Breast epithelium (tissue), 4 donors: ENCODE results near the gene MMP8. TPM values are rescaled to one million over a fixed set of nuclear protein-coding genes. Genes with fewer than 3 reads are reported as not detected.
"Not testable (repeated sequence)": the region's sequence is repeated elsewhere in the genome, so short reads cannot be mapped to it uniquely, and the experiment has no call there.

Experiments used
- DNase-seq, 2 donors: peaks; one replicate each; pipeline ENCODE4 v3.0.0-alpha.2; 2019; ENCODE audit warnings: low spot score in 2 of 2
- H3K27ac ChIP-seq, 2 donors: fragments of 200-600 bp; sonication (generic) in 1 of 2; one replicate each; pipeline ENCODE4 v1.5.1; 2016 to 2019; ENCODE audit warnings: mild to moderate bottlenecking in 1 of 2
- H3K27me3 ChIP-seq, 2 donors: fragments of 200-600 bp; sonication (generic) in 1 of 2; one replicate each; pipeline versions ENCODE4 v1.5.1 to v1.6.0; 2017 to 2019; ENCODE audit warnings: control low read depth in 1 of 2, mild to moderate bottlenecking in 1 of 2
- H3K36me3 ChIP-seq: fragments of 200-600 bp; one replicate; pipeline ENCODE4 v1.5.1; 2019
- H3K4me1 ChIP-seq, 2 donors: fragments of 200-600 bp; sonication (generic); one replicate each; pipeline ENCODE4 v1.5.1; 2016 to 2019; ENCODE audit warnings: control low read depth in 1 of 2
- H3K4me3 ChIP-seq, 3 donors: fragments of 200-600 bp; sonication (generic); 1 replicate in 2 of 3; 2 replicates in 1 of 3; pipeline ENCODE4 v1.5.1; 2016 to 2019; ENCODE audit warnings: mild to moderate bottlenecking in 3 of 3, moderate library complexity in 2 of 3
- H3K9me3 ChIP-seq, 2 donors: fragments of 200-600 bp; sonication (generic) in 1 of 2; one replicate each; pipeline ENCODE4 v1.5.1; 2016 to 2019; ENCODE audit warnings: control low read depth in 1 of 2
- CTCF ChIP-seq, 3 donors: fragments of 450-650 bp; IDR thresholded peaks; one replicate each; pipeline ENCODE4 v1.5.1; 2016 to 2017; ENCODE audit warnings: antibody characterized with exemption in 3 of 3, mild to moderate bottlenecking in 3 of 3, moderate library complexity in 3 of 3
- POLR2A ChIP-seq: fragments of 450-650 bp; IDR thresholded peaks from one replicate; pipeline ENCODE4 v1.6.1; 2016; ENCODE audit warnings: antibody characterized with exemption, mild to moderate bottlenecking, moderate library complexity
- POLR2AphosphoS5 ChIP-seq, 3 donors: sonication (generic); formaldehyde crosslinking; IDR thresholded peaks; one replicate each; pipeline ENCODE4 v1.6.1; 2017; ENCODE audit warnings: antibody characterized with exemption in 3 of 3
- intact Hi-C: fragments of 100-400 bp; cut with DNase I; formaldehyde crosslinking; loops from one replicate; pipeline ENCODE4 v1.15.1; 2023; ENCODE audit warnings: low total_unique reads
- total RNA-seq, 3 donors: library from RNA; depleted of rRNA; stranded (reverse); fragments of >200 nt; gene quantifications; one replicate each; pipeline ENCODE4 v1.1.0, GENCODE V29; 2016

MMP8 gene
- total RNA-seq, 3 donors from 2014 or later: 0.33 to 2.3 TPM; not detected in 1

- DNase-seq: no peak
- H3K4me1 ChIP-seq: no peaks in the 10 kb centered on the region
- no peak for TF ChIP-seq CTCF (IDR thresholded peaks at IDR 0.05)
- TF ChIP-seq POLR2A: no peak
- TF ChIP-seq POLR2AphosphoS5 (IDR thresholded peaks at IDR 0.05): no peak
- H3K36me3 ChIP-seq: no peaks in the 10 kb centered on the region
- H3K27me3 ChIP-seq: no peaks in the 10 kb centered on the region
- H3K27ac ChIP-seq: no peak overlapping the region
- peaks cover 0 to 10% of the 10 kb centered on the region in 2 donors for H3K9me3 ChIP-seq
- H3K4me3 ChIP-seq: no peak overlapping the region
- intact Hi-C loops: no loop called here
Observed at GRCh38 chr11:102753267-102753666, 28.5 kb upstream of the MMP8 start.

- Histone ChIP-seq H3K27ac (no peak overlapping the region), H3K27me3 (no peaks in the 10 kb centered on the region), H3K36me3 (no peaks in the 10 kb centered on the region), H3K4me3 (no peak overlapping the region), H3K4me1 (no peaks in the 10 kb centered on the region), H3K9me3 (peaks cover 0 to 22% of the 10 kb centered on the region in 2 donors)
- TF ChIP-seq POLR2A (no peak), CTCF (IDR thresholded peaks at IDR 0.05) (no peak), POLR2AphosphoS5 (IDR thresholded peaks at IDR 0.05) (no peak)
- no peak for DNase-seq
- intact Hi-C loops: no loop called here
Observed at GRCh38 chr11:102751673-102752072, 26.9 kb upstream of the MMP8 start.

- no peaks in the 10 kb centered on the region for H3K36me3 ChIP-seq
- TF ChIP-seq POLR2AphosphoS5 (IDR thresholded peaks at IDR 0.05) (no peak), POLR2A (no peak), CTCF (IDR thresholded peaks at IDR 0.05) (no peak)
- peaks cover 0 to 22% of the 10 kb centered on the region in 2 donors for H3K9me3 ChIP-seq
- no peak overlapping the region for H3K4me3 ChIP-seq
- no peaks in the 10 kb centered on the region for H3K27me3 ChIP-seq
- intact Hi-C loops: no loop called here
- H3K27ac ChIP-seq: no peak overlapping the region
- no peak for DNase-seq
- no peaks in the 10 kb centered on the region for H3K4me1 ChIP-seq
Observed at GRCh38 chr11:102749101-102749722, 24.5 kb upstream of the MMP8 start.

GRCh38 chr11:102746746-102747578 lies 22.2 kb upstream of the MMP8 start:
- DNase-seq, H3K27me3 ChIP-seq, H3K4me3 ChIP-seq, H3K4me1 ChIP-seq, H3K27ac ChIP-seq, intact Hi-C loops, H3K36me3 ChIP-seq: not testable (repeated sequence)
- peaks cover 0 to 22% of the 10 kb centered on the region in 2 donors for H3K9me3 ChIP-seq

- no peak for DNase-seq
- H3K27me3 ChIP-seq: no peaks in the 10 kb centered on the region
- no peak overlapping the region for H3K4me3 ChIP-seq
- no peak overlapping the region for H3K27ac ChIP-seq
- H3K36me3 ChIP-seq: no peaks in the 10 kb centered on the region
- no peak for TF ChIP-seq POLR2AphosphoS5 (IDR thresholded peaks at IDR 0.05)
- no peak for TF ChIP-seq CTCF (IDR thresholded peaks at IDR 0.05)
- no peak for TF ChIP-seq POLR2A
- peaks cover 0 to 7% of the 10 kb centered on the region in 2 donors for H3K9me3 ChIP-seq
- intact Hi-C loops: no loop called here
- H3K4me1 ChIP-seq: no peaks in the 10 kb centered on the region
Observed at GRCh38 chr11:102734650-102735049, 9.9 kb upstream of the MMP8 start.
